Left ventricle myocardium inferior (tissue), 1 donor: Measurements from ENCODE around the gene CASQ2. TPM values are rescaled to one million over a fixed set of nuclear protein-coding genes. Genes with fewer than 3 reads are reported as not detected.

ENCODE experiments used
- DNase-seq: peaks from one replicate; pipeline ENCODE4 v3.0.0-alpha.2; 2020
- H3K27ac ChIP-seq: fragments of 200-600 bp; replicated peaks from 2 replicates; pipeline ENCODE4 v1.8.0; 2021
- H3K27me3 ChIP-seq: fragments of 200-600 bp; 2 replicates; pipeline ENCODE4 v1.8.0; 2021; ENCODE audit warnings: low read depth
- H3K36me3 ChIP-seq: fragments of 200-600 bp; 2 replicates; pipeline ENCODE4 v1.8.0; 2021
- H3K4me1 ChIP-seq: fragments of 200-600 bp; 2 replicates; pipeline ENCODE4 v1.8.0; 2021
- H3K4me3 ChIP-seq: fragments of 200-600 bp; 2 replicates; pipeline ENCODE4 v1.8.0; 2021; ENCODE audit warnings: mild to moderate bottlenecking, moderate library complexity
- H3K9me3 ChIP-seq: fragments of 200-600 bp; replicated peaks from 2 replicates; pipeline ENCODE4 v1.8.0; 2021
- CTCF ChIP-seq: fragments of 200-600 bp; IDR thresholded peaks from 2 replicates; pipeline ENCODE4 v1.8.0; 2021; ENCODE audit warnings: antibody characterized with exemption, mild to moderate bottlenecking, borderline replicate concordance
- intact Hi-C: fragments of 100-400 bp; cut with micrococcal nuclease; formaldehyde crosslinking; loops from one replicate; pipeline ENCODE4 v1.11.0; 2022
- total RNA-seq: library from RNA; stranded (reverse); fragmentation: NEBNext Ultra II Directional; extraction: Animal tissue kit (Norgen Biotek cat#: 25700); gene quantifications from one replicate; pipeline ENCODE4 v1.2.1, GENCODE V29; 2021
- donor health status: DM: no; HTN: yes; CAD: no; lungs with severe emphysema.

Gene CASQ2
- total RNA-seq, 1 donor from 2014 or later, result 1,110 TPM

GRCh38 chr1:115697619-115698018 lies 70.9 kb downstream of the CASQ2 start:
- H3K4me3 ChIP-seq, result no peak overlapping the region
- no peak for TF ChIP-seq CTCF
- no peaks in the 10 kb centered on the region for H3K9me3 ChIP-seq
- H3K27me3 ChIP-seq, result no peaks in the 10 kb centered on the region
- peaks cover 9% of the 10 kb centered on the region for H3K36me3 ChIP-seq
- intact Hi-C loops, result loop anchor here (10.0 kb wide), 1 partner anchor 83 kb away; no protein-coding TSS in a partner anchor
- no peak overlapping the region for H3K27ac ChIP-seq
- H3K4me1 ChIP-seq, result peaks cover 4% of the 10 kb centered on the region
- no peak for DNase-seq

- Histone ChIP-seq H3K36me3 (peaks cover 26% of the 10 kb centered on the region), H3K4me1 (peaks cover 13% of the 10 kb centered on the region), H3K9me3 (no peaks in the 10 kb centered on the region), H3K4me3 (no peak overlapping the region), H3K27ac (no peak overlapping the region), H3K27me3 (no peaks in the 10 kb centered on the region)
- intact Hi-C loops, result loop anchor here (10.0 kb wide), 1 partner anchor 80 kb away; no protein-coding TSS in a partner anchor
- no peak for DNase-seq
- TF ChIP-seq CTCF, result no peak
Observed at GRCh38 chr1:115694805-115695204, 73.7 kb downstream of the CASQ2 start.

- intact Hi-C loops, result loop anchor here (10.0 kb wide), 1 partner anchor 77 kb away; no protein-coding TSS in a partner anchor
- H3K36me3 ChIP-seq, result peaks cover 47% of the 10 kb centered on the region
- no peaks in the 10 kb centered on the region for H3K27me3 ChIP-seq
- H3K9me3 ChIP-seq, result no peaks in the 10 kb centered on the region
- H3K27ac ChIP-seq, result no peak overlapping the region
- no peak for TF ChIP-seq CTCF
- DNase-seq, result no peak
- peaks cover 13% of the 10 kb centered on the region for H3K4me1 ChIP-seq
- no peak overlapping the region for H3K4me3 ChIP-seq
Observed at GRCh38 chr1:115692224-115692623, 76.3 kb downstream of the CASQ2 start.

- Histone ChIP-seq H3K9me3 (no peaks in the 10 kb centered on the region), H3K36me3 (peaks cover 55% of the 10 kb centered on the region), H3K4me1 (peaks cover 13% of the 10 kb centered on the region), H3K4me3 (no peak overlapping the region), H3K27ac (no peak overlapping the region), H3K27me3 (no peaks in the 10 kb centered on the region)
- no peak for TF ChIP-seq CTCF
- intact Hi-C loops, result loop anchor here (10.0 kb wide), 1 partner anchor 76 kb away; no protein-coding TSS in a partner anchor
- no peak for DNase-seq
Observed at GRCh38 chr1:115690972-115691371, 77.5 kb downstream of the CASQ2 start.

- intact Hi-C loops, result no loop called here
- H3K27me3 ChIP-seq, result no peaks in the 10 kb centered on the region
- H3K4me1 ChIP-seq, result peaks cover 11% of the 10 kb centered on the region
- no peak overlapping the region for H3K27ac ChIP-seq
- no peaks in the 10 kb centered on the region for H3K9me3 ChIP-seq
- peaks cover 85% of the 10 kb centered on the region for H3K36me3 ChIP-seq
- H3K4me3 ChIP-seq, result no peak overlapping the region
- no peak for TF ChIP-seq CTCF
- DNase-seq, result no peak
Observed at GRCh38 chr1:115687744-115688143, 80.8 kb downstream of the CASQ2 start.
